Hematopoietic multipotent progenitor cell (in vitro differentiated cells): ENCODE results near the gene SLC2A1. TPM values are rescaled to one million over a fixed set of nuclear protein-coding genes. Genes with fewer than 3 reads are reported as not detected.

ENCODE experiments used
- DNase-seq, 3 donors: peaks; one replicate each; pipeline ENCODE4 v3.0.0-alpha.2; 2011 to 2015; ENCODE audit warnings: low read depth in 2 of 3, low spot score in 2 of 3
- total RNA-seq: library from RNA; depleted of rRNA; stranded (reverse); fragments of >200 nt; gene quantifications from one replicate; pipeline ENCODE4 v1.2.3, GENCODE V29; 2012

The SLC2A1 gene
- total RNA-seq, 1 donor: 83.5 TPM

- DNase-seq: no peak
These were observed 2.8 kb upstream of the SLC2A1 start for GRCh38 chr1:42961312-42962091.

GRCh38 chr1:42960566-42961311 is 2.1 kb upstream of the SLC2A1 start:
- no peak for DNase-seq

- DNase-seq: no peak
These were observed 1.4 kb upstream of the SLC2A1 start for GRCh38 chr1:42960122-42960390.

GRCh38 chr1:42957880-42958487 is 684 bp downstream of the SLC2A1 start:
- peak in 2 of 3 donors; percentile 46 to 60 for DNase-seq

GRCh38 chr1:42957229-42957879 is 1.3 kb downstream of the SLC2A1 start:
- DNase-seq: no peak

- DNase-seq: no peak
These were observed 1.9 kb downstream of the SLC2A1 start for GRCh38 chr1:42956739-42957138.

- DNase-seq: no peak
These were observed 3.2 kb downstream of the SLC2A1 start for GRCh38 chr1:42955311-42956063.

- peak in 1 of 3 donors; percentile 40 for DNase-seq
These were observed 5.2 kb downstream of the SLC2A1 start for GRCh38 chr1:42953182-42954180.

- no peak for DNase-seq
These were observed 6.2 kb downstream of the SLC2A1 start for GRCh38 chr1:42952303-42953001.

GRCh38 chr1:42951588-42951987 is 7.1 kb downstream of the SLC2A1 start:
- no peak for DNase-seq

- DNase-seq: no peak
These were observed 8.6 kb downstream of the SLC2A1 start for GRCh38 chr1:42950116-42950481.

- DNase-seq: peak in 1 of 3 donors; percentile 53
These were observed 9.2 kb downstream of the SLC2A1 start for GRCh38 chr1:42949312-42950115.

- DNase-seq: no peak
These were observed 10.5 kb downstream of the SLC2A1 start for GRCh38 chr1:42947965-42948732.

GRCh38 chr1:42947117-42947516 is 11.6 kb downstream of the SLC2A1 start:
- no peak for DNase-seq

GRCh38 chr1:42946120-42946898 is 12.4 kb downstream of the SLC2A1 start:
- DNase-seq: no peak

GRCh38 chr1:42945164-42945563 is 13.5 kb downstream of the SLC2A1 start:
- peak in 1 of 3 donors; percentile 63 for DNase-seq
